Prostate gland (tissue), 2 donors: Measurements from ENCODE around the gene TM9SF4. TPM values are rescaled to one million over a fixed set of nuclear protein-coding genes. Genes with fewer than 3 reads are reported as not detected.
"Not testable (repeated sequence)": the region's sequence is repeated elsewhere in the genome, so short reads cannot be mapped to it uniquely, and the experiment has no call there.

ENCODE experiments used
- DNase-seq: peaks from one replicate; pipeline ENCODE4 v3.0.0-alpha.2; 2019; ENCODE audit warnings: low spot score
- H3K27ac ChIP-seq, 2 donors: fragments of 200-600 bp; sonication (generic); 2 replicates each; pipeline ENCODE4 v1.5.1; 2017 to 2019
- H3K27me3 ChIP-seq: fragments of 200-600 bp; sonication (generic); replicated peaks from 2 replicates; pipeline ENCODE4 v1.5.1; 2019; ENCODE audit not compliant: insufficient read depth
- H3K36me3 ChIP-seq, 2 donors: fragments of 200-600 bp; sonication (generic); 1 replicate in 1 of 2; 2 replicates in 1 of 2; pipeline versions ENCODE4 v1.5.1 to v1.8.1; 2017 to 2019
- H3K4me1 ChIP-seq: fragments of 200-600 bp; sonication (generic); replicated peaks from 2 replicates; pipeline ENCODE4 v1.5.1; 2019
- H3K4me3 ChIP-seq, 2 donors: fragments of 200-600 bp; sonication (generic); 2 replicates each; pipeline ENCODE4 v1.5.1; 2017 to 2019
- H3K9me3 ChIP-seq: fragments of 200-600 bp; sonication (generic); 2 replicates; pipeline ENCODE4 v1.5.1; 2017
- POLR2A ChIP-seq: fragments of 450-650 bp; IDR thresholded peaks from one replicate; pipeline ENCODE4 v1.6.1; 2016; ENCODE audit warnings: antibody characterized with exemption, mild to moderate bottlenecking
- POLR2AphosphoS5 ChIP-seq: sonication (generic); formaldehyde crosslinking; IDR thresholded peaks from one replicate; pipeline ENCODE4 v1.6.1; 2017; ENCODE audit warnings: antibody characterized with exemption
- WGBS: methylation state at CpG from one replicate; pipeline ENCODE4 v1.1.5; 2018; 5-methylcytosine and 5-hydroxymethylcytosine counted together
- intact Hi-C: fragments of 100-400 bp; cut with DNase I; formaldehyde crosslinking; loops from one replicate; pipeline ENCODE4 v1.14.2; 2022
- total RNA-seq, 2 donors: library from RNA; depleted of rRNA; stranded (reverse); fragments of >200 nt; gene quantifications; one replicate each; pipeline ENCODE4 v1.1.0, GENCODE V29; 2016
- TF ChIP-seq, protein P1 (sequence below), 4 experiments: fragments of 200-600 bp in 2 of 4; fragments of 450-650 bp in 2 of 4; sonication (generic) in 2 of 4; IDR thresholded peaks; 1 replicate in 3 of 4; 2 replicates in 1 of 4; pipeline ENCODE4 v1.5.1; 2016 to 2019; ENCODE audit warnings: antibody characterized with exemption in 4 of 4, mild to moderate bottlenecking in 2 of 4, moderate library complexity in 2 of 4

TM9SF4 gene
- total RNA-seq, 2 donors from 2014 or later = 44.7 to 62.9 TPM

- H3K4me3 ChIP-seq = no peak overlapping the region
- WGBS = 69% methylated on average over 3 of the region's 3 CpGs
- H3K27ac ChIP-seq = no peak overlapping the region
- no peak for TF ChIP-seq POLR2A
- TF ChIP-seq, protein P1, sequence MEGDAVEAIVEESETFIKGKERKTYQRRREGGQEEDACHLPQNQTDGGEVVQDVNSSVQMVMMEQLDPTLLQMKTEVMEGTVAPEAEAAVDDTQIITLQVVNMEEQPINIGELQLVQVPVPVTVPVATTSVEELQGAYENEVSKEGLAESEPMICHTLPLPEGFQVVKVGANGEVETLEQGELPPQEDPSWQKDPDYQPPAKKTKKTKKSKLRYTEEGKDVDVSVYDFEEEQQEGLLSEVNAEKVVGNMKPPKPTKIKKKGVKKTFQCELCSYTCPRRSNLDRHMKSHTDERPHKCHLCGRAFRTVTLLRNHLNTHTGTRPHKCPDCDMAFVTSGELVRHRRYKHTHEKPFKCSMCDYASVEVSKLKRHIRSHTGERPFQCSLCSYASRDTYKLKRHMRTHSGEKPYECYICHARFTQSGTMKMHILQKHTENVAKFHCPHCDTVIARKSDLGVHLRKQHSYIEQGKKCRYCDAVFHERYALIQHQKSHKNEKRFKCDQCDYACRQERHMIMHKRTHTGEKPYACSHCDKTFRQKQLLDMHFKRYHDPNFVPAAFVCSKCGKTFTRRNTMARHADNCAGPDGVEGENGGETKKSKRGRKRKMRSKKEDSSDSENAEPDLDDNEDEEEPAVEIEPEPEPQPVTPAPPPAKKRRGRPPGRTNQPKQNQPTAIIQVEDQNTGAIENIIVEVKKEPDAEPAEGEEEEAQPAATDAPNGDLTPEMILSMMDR (IDR thresholded peaks at IDR 0.05) = no peak
- no peak for TF ChIP-seq POLR2AphosphoS5
- intact Hi-C loops = no loop called here
- no peaks in the 10 kb centered on the region for H3K27me3 ChIP-seq
- no peak for DNase-seq
- no peaks in the 10 kb centered on the region for H3K9me3 ChIP-seq
- H3K36me3 ChIP-seq = peaks cover 0 to 4% of the 10 kb centered on the region in 2 donors
- peaks cover 6% of the 10 kb centered on the region for H3K4me1 ChIP-seq
Measured at GRCh38 chr20:32191422-32191821, 81.9 kb downstream of the TM9SF4 start.

DNA sequence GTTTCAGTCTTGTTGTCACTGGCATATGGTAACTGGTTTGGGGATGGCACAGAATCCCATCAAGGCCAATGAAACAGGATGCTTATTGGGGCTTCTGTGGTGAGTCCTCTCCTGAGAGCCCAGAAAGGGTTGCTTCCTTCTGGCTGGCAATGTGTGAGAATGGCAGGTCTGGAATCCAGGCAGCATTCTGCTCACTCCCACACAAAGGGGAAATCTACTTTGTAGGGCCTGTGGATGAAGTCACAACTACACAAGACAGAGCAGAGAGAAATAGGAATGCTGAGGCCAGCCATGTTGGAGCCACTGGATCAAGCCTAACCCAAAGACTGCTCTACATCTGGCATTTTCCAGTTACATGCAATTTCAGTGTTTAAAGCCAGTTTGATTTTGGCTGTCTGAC, 82.4 kb downstream of the TM9SF4 start:
- intact Hi-C loops = no loop called here
- H3K27me3 ChIP-seq = no peaks in the 10 kb centered on the region
- no peak for DNase-seq
- no peaks in the 10 kb centered on the region for H3K9me3 ChIP-seq
- no peak overlapping the region for H3K27ac ChIP-seq
- H3K36me3 ChIP-seq = peaks cover 0 to 4% of the 10 kb centered on the region in 2 donors
- no peak overlapping the region for H3K4me3 ChIP-seq
- H3K4me1 ChIP-seq = peaks cover 6% of the 10 kb centered on the region
- TF ChIP-seq POLR2AphosphoS5 = no peak
- no peak for TF ChIP-seq POLR2A
- TF ChIP-seq, protein P1 (IDR thresholded peaks at IDR 0.05) = no peak

- no peak overlapping the region for H3K4me3 ChIP-seq
- intact Hi-C loops = no loop called here
- H3K36me3 ChIP-seq = peaks cover 0 to 4% of the 10 kb centered on the region in 2 donors
- no peaks in the 10 kb centered on the region for H3K27me3 ChIP-seq
- H3K9me3 ChIP-seq = no peaks in the 10 kb centered on the region
- H3K4me1 ChIP-seq = peaks cover 6% of the 10 kb centered on the region
- no peak for DNase-seq
- H3K27ac ChIP-seq = no peak overlapping the region
- TF ChIP-seq POLR2A (no peak), POLR2AphosphoS5 (no peak)
- TF ChIP-seq, protein P1 (IDR thresholded peaks at IDR 0.05) = no peak
- 61% methylated on average over 3 of the region's 3 CpGs for WGBS
Measured at GRCh38 chr20:32192698-32193097, 83.2 kb downstream of the TM9SF4 start.

- H3K27me3 ChIP-seq, DNase-seq, H3K9me3 ChIP-seq, intact Hi-C loops, H3K27ac ChIP-seq, H3K4me1 ChIP-seq, H3K4me3 ChIP-seq, H3K36me3 ChIP-seq: not testable (repeated sequence)
- 86% methylated on average over 5 of the region's 5 CpGs for WGBS
Measured at GRCh38 chr20:32193336-32193735, 83.8 kb downstream of the TM9SF4 start.

DNA sequence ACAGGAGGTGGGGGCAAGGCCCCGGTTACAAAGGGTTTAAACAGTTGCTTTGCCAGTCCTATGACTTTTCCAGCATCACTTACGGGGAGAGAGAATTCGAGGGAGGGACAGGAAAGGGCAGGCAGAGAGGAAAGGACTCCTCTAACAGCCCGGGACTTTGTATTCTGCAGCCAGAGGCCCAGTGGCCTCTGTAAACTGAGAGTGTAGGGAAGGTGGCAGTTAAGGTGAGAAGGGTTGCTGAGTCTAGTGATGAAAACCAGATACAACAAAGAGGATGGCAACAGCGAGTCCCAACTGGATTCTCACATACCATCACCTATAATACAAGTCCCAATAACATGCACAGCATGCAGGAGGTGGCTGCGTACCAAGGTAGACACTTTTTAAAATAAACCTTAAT, 84.5 kb downstream of the TM9SF4 start:
- DNase-seq = no peak
- intact Hi-C loops = no loop called here
- H3K4me1 ChIP-seq = peaks cover 5% of the 10 kb centered on the region
- WGBS = 61% methylated on average over 6 of the region's 6 CpGs
- no peaks in the 10 kb centered on the region for H3K27me3 ChIP-seq
- H3K9me3 ChIP-seq = no peaks in the 10 kb centered on the region
- no peak for TF ChIP-seq POLR2AphosphoS5
- TF ChIP-seq, protein P1 (IDR thresholded peaks at IDR 0.05) = no peak
- no peak for TF ChIP-seq POLR2A
- H3K27ac ChIP-seq = no peak overlapping the region
- no peak overlapping the region for H3K4me3 ChIP-seq
- H3K36me3 ChIP-seq = peaks cover 0 to 4% of the 10 kb centered on the region in 2 donors
